Astrocyte (in vitro differentiated cells and primary cell): ENCODE data around the gene ARHGAP6. TPM values are rescaled to one million over a fixed set of nuclear protein-coding genes. Genes with fewer than 3 reads are reported as not detected.

ENCODE experiments used
- DNase-seq: peaks from one replicate; pipeline ENCODE4 v3.0.0-alpha.2; 2010; ENCODE audit warnings: low read depth
- FAIRE-seq: peaks from 2 replicates; lab custom pipeline; 2011; peaks lifted over from hg19 to GRCh38; lab: Jason Lieb, UNC
- H2AFZ ChIP-seq: 2 replicates; pipeline ENCODE4 v1.6.0; 2012; ENCODE audit warnings: low read depth, low read length, inconsistent platforms
- H3K27ac ChIP-seq: 2 replicates; pipeline ENCODE4 v1.5.1; 2011; ENCODE audit warnings: low read depth, low read length, inconsistent platforms
- H3K27me3 ChIP-seq: 2 replicates; pipeline ENCODE4 v1.6.0; 2011; ENCODE audit warnings: low read length, inconsistent platforms; ENCODE audit not compliant: insufficient read depth
- H3K36me3 ChIP-seq: 2 replicates; pipeline ENCODE4 v1.5.1; 2011; ENCODE audit warnings: low read length, inconsistent platforms; ENCODE audit not compliant: insufficient read depth
- H3K4me1 ChIP-seq: 2 replicates; pipeline ENCODE4 v1.5.1; 2011; ENCODE audit warnings: low read length, inconsistent platforms; ENCODE audit not compliant: insufficient read depth
- H3K4me2 ChIP-seq: 2 replicates; pipeline ENCODE4 v1.6.0; 2012; ENCODE audit warnings: low read length, inconsistent platforms
- H3K4me3 ChIP-seq: 2 replicates; pipeline ENCODE4 v1.5.1; 2011; ENCODE audit warnings: low read depth, mild to moderate bottlenecking, low read length, inconsistent platforms; ENCODE audit not compliant: insufficient read depth
- H3K79me2 ChIP-seq: 2 replicates; pipeline ENCODE4 v1.6.0; 2012; ENCODE audit warnings: mild to moderate bottlenecking, low read length, inconsistent platforms; ENCODE audit not compliant: insufficient read depth
- H3K9ac ChIP-seq: 2 replicates; pipeline ENCODE4 v1.6.0; 2012; ENCODE audit warnings: mild to moderate bottlenecking, low read length, inconsistent platforms
- H3K9me3 ChIP-seq: 2 replicates; pipeline ENCODE4 v1.5.1; 2012; ENCODE audit warnings: low read depth, mild to moderate bottlenecking, low read length, inconsistent platforms; ENCODE audit not compliant: insufficient read depth
- H4K20me1 ChIP-seq: 2 replicates; pipeline ENCODE4 v1.6.0; 2012; ENCODE audit warnings: low read length, inconsistent platforms; ENCODE audit not compliant: insufficient read depth
- H3K27ac Mint-ChIP-seq: one replicate; pipeline ENCODE4 v1.8.0; 2021; ENCODE audit warnings: mild to moderate bottlenecking, mixed read lengths; ENCODE audit not compliant: unreplicated experiment
- H3K27me3 Mint-ChIP-seq: one replicate; pipeline ENCODE4 v1.8.0; 2021; ENCODE audit warnings: low read depth, mixed read lengths; ENCODE audit not compliant: unreplicated experiment
- H3K36me3 Mint-ChIP-seq: one replicate; pipeline ENCODE4 v1.8.0; 2021; ENCODE audit warnings: low read depth, mixed read lengths; ENCODE audit not compliant: unreplicated experiment
- H3K4me1 Mint-ChIP-seq: one replicate; pipeline ENCODE4 v1.8.0; 2021; ENCODE audit warnings: low read depth, mixed read lengths; ENCODE audit not compliant: unreplicated experiment
- H3K4me3 Mint-ChIP-seq: one replicate; pipeline ENCODE4 v1.8.0; 2021; ENCODE audit warnings: mild to moderate bottlenecking, moderate library complexity, mixed read lengths; ENCODE audit not compliant: unreplicated experiment
- H3K9me3 Mint-ChIP-seq: one replicate; pipeline ENCODE4 v1.8.0; 2021; ENCODE audit warnings: mild to moderate bottlenecking, mixed read lengths; ENCODE audit not compliant: unreplicated experiment
- EZH2 ChIP-seq: IDR thresholded peaks from 2 replicates; pipeline ENCODE4 v1.6.1; 2012; ENCODE audit warnings: mild to moderate bottlenecking, low read length, inconsistent platforms; ENCODE audit not compliant: insufficient read depth
- total RNA-seq: library from RNA; stranded (reverse); gene quantifications from 2 replicates; pipeline ENCODE4 v1.2.1, GENCODE V29; 2021
- TF ChIP-seq, protein P1 (sequence below): IDR thresholded peaks from 2 replicates; pipeline ENCODE4 v1.5.1; 2011; ENCODE audit warnings: low read depth, mild to moderate bottlenecking, inconsistent platforms, low read length, moderate library complexity; ENCODE audit not compliant: insufficient read depth

ARHGAP6 gene
- total RNA-seq, 1 donor from 2014 or later: 0.30 TPM

DNA sequence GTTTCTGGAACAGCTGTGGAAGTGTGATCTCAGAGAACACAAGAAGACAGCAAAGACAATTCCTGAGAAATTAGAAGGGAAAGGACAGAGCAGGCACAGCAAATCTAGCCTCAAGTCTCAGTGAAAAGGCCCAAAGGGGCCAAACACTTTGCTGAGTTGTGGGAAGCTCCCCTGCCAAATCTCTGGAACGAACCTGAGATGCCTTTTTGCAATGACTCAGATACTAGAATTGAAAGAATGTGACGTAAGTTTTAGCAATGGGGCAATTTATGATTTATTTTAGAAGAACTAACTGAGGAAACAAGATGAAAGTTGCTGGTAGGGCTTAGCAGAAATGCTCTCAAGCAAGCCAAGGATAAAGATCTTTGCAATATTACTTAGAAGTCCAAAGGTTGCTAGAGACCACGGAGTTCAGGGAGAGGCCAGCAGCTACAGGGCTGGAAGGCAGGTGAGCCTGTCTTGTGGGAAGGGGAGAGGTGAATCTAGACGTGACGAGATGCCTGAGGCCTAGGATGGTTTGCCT is 279.7 kb downstream of the ARHGAP6 start:
- H3K9me3 Mint-ChIP-seq: no peaks in the 10 kb centered on the region
- no peak for TF ChIP-seq EZH2
- TF ChIP-seq, protein P1, sequence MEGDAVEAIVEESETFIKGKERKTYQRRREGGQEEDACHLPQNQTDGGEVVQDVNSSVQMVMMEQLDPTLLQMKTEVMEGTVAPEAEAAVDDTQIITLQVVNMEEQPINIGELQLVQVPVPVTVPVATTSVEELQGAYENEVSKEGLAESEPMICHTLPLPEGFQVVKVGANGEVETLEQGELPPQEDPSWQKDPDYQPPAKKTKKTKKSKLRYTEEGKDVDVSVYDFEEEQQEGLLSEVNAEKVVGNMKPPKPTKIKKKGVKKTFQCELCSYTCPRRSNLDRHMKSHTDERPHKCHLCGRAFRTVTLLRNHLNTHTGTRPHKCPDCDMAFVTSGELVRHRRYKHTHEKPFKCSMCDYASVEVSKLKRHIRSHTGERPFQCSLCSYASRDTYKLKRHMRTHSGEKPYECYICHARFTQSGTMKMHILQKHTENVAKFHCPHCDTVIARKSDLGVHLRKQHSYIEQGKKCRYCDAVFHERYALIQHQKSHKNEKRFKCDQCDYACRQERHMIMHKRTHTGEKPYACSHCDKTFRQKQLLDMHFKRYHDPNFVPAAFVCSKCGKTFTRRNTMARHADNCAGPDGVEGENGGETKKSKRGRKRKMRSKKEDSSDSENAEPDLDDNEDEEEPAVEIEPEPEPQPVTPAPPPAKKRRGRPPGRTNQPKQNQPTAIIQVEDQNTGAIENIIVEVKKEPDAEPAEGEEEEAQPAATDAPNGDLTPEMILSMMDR: no peak
- Histone ChIP-seq H3K36me3 (no peaks in the 10 kb centered on the region), H3K27ac (no peak overlapping the region), H3K9ac (no peak overlapping the region), H3K9me3 (no peaks in the 10 kb centered on the region), H3K79me2 (no peaks in the 10 kb centered on the region), H3K27me3 (no peaks in the 10 kb centered on the region), H4K20me1 (no peaks in the 10 kb centered on the region), H2AFZ (no peak overlapping the region), H3K4me2 (no peak overlapping the region), H3K4me1 (peaks cover 5% of the 10 kb centered on the region), H3K4me3 (no peak overlapping the region)
- peak; percentile 70 for DNase-seq
- no peak overlapping the region for H3K27ac Mint-ChIP-seq
- H3K4me3 Mint-ChIP-seq: no peak overlapping the region
- H3K4me1 Mint-ChIP-seq: peaks cover 3% of the 10 kb centered on the region
- FAIRE-seq: peak; percentile 98
- H3K36me3 Mint-ChIP-seq: no peaks in the 10 kb centered on the region
- no peaks in the 10 kb centered on the region for H3K27me3 Mint-ChIP-seq

DNA sequence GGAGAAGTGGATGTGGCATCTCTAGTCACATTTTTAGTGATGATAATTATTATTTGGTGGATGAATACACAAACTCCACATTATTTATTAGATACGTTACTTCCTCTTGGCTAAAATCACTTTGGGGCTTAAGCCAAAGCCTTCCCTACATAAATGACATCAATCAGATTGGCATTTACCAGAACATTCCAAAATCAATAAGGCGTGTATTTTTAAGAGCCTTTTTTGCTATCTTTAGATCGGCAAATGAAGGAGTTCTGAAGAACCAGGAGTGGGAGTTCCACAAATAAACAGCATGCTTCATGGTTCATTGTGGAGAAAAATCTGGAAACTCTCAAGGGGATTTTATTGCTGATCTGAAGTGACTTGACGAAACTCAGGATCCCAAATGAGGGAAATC is 282.8 kb downstream of the ARHGAP6 start:
- no peak for FAIRE-seq
- no peaks in the 10 kb centered on the region for H3K36me3 ChIP-seq
- Mint-ChIP-seq H3K4me1 (peaks cover 3% of the 10 kb centered on the region), H3K9me3 (peaks cover 2% of the 10 kb centered on the region), H3K36me3 (no peaks in the 10 kb centered on the region), H3K27ac (no peak overlapping the region), H3K4me3 (no peak overlapping the region), H3K27me3 (no peaks in the 10 kb centered on the region)
- H3K4me3 ChIP-seq: no peak overlapping the region
- no peaks in the 10 kb centered on the region for H3K27me3 ChIP-seq
- peaks cover 5% of the 10 kb centered on the region for H3K4me1 ChIP-seq
- no peak overlapping the region for H3K27ac ChIP-seq
- no peaks in the 10 kb centered on the region for H4K20me1 ChIP-seq
- H3K9ac ChIP-seq: no peak overlapping the region
- H3K79me2 ChIP-seq: no peaks in the 10 kb centered on the region
- H2AFZ ChIP-seq: no peak overlapping the region
- H3K9me3 ChIP-seq: peaks cover 3% of the 10 kb centered on the region
- DNase-seq: no peak
- H3K4me2 ChIP-seq: no peak overlapping the region
- TF ChIP-seq, protein P1: no peak
- TF ChIP-seq EZH2: no peak

DNA sequence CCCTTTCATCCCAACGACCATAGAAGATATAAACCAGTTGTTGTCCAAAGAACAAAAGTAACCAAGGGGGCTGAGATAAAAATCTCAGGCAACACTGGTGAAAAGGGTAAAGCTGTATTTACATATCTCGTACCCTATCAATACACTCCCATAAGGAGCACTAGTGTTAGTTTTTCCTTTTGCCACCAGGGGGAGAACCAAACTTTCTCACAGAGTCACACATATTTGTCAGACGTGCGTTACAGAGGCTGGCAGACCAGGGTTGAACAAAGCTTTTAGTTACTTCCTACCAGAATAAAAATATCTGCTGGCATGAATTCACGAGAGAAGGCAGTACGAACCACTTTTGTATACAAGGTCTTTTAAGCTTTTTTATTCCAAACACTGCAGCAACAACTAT is 284.3 kb downstream of the ARHGAP6 start:
- H3K27me3 Mint-ChIP-seq: no peaks in the 10 kb centered on the region
- H3K9me3 Mint-ChIP-seq: peaks cover 2% of the 10 kb centered on the region
- Histone ChIP-seq H3K9ac (no peak overlapping the region), H3K4me2 (no peak overlapping the region), H3K4me1 (peaks cover 5% of the 10 kb centered on the region), H3K27ac (no peak overlapping the region), H2AFZ (no peak overlapping the region), H3K4me3 (no peak overlapping the region), H3K36me3 (no peaks in the 10 kb centered on the region), H3K27me3 (no peaks in the 10 kb centered on the region), H3K79me2 (no peaks in the 10 kb centered on the region), H3K9me3 (peaks cover 3% of the 10 kb centered on the region), H4K20me1 (no peaks in the 10 kb centered on the region)
- DNase-seq (no peak), FAIRE-seq (peak; percentile 98)
- peaks cover 3% of the 10 kb centered on the region for H3K4me1 Mint-ChIP-seq
- no peak overlapping the region for H3K27ac Mint-ChIP-seq
- TF ChIP-seq EZH2: no peak
- TF ChIP-seq, protein P1: peak; percentile 51
- no peak overlapping the region for H3K4me3 Mint-ChIP-seq
- no peaks in the 10 kb centered on the region for H3K36me3 Mint-ChIP-seq
